CD4-positive, CD25-positive, alpha-beta regulatory T cell (primary cell): ENCODE measurements around the gene ARHGEF39. TPM values are rescaled to one million over a fixed set of nuclear protein-coding genes. Genes with fewer than 3 reads are reported as not detected.

ENCODE experiments used
- ATAC-seq, 2 donors: fragments of 150-1000 bp; cut with Tn5 transposase; one replicate each; pipeline ENCODE4 v1.10.0; 2021; ENCODE audit warnings: low read depth in 2 of 2, moderate number of reproducible peaks in 2 of 2, moderate library complexity in 1 of 2
- DNase-seq, 3 donors: peaks; one replicate each; pipeline versions ENCODE4 v3.0.0 to v3.0.0-alpha.2; 2012 to 2022; ENCODE audit warnings: mixed read lengths in 1 of 3
- H3K27ac ChIP-seq: one replicate; pipeline ENCODE4 v1.7.0; 2013; ENCODE audit warnings: mild to moderate bottlenecking, low read length; ENCODE audit not compliant: insufficient read depth, poor library complexity, severe bottlenecking
- H3K27me3 ChIP-seq: one replicate; pipeline ENCODE4 v1.7.0; 2013; ENCODE audit warnings: low read length; ENCODE audit not compliant: control insufficient read depth, insufficient read depth
- H3K36me3 ChIP-seq: one replicate; pipeline ENCODE4 v1.7.0; 2013; ENCODE audit warnings: mild to moderate bottlenecking, low read length, moderate library complexity; ENCODE audit not compliant: control insufficient read depth, insufficient read depth
- H3K4me1 ChIP-seq: 2 replicates; pipeline ENCODE4 v1.7.0; 2013; ENCODE audit warnings: mild to moderate bottlenecking, low read length; ENCODE audit not compliant: insufficient read depth, control insufficient read depth, poor library complexity, severe bottlenecking
- H3K4me3 ChIP-seq: one replicate; pipeline ENCODE4 v1.7.0; 2013; ENCODE audit warnings: low read depth, mild to moderate bottlenecking, low read length, moderate library complexity
- H3K9me3 ChIP-seq, 2 experiments: 1 replicate in 1 of 2; 2 replicates in 1 of 2; pipeline ENCODE4 v1.7.0; 2013; ENCODE audit warnings: low read length in 2 of 2, mild to moderate bottlenecking in 1 of 2, moderate library complexity in 1 of 2; ENCODE audit not compliant: control insufficient read depth in 2 of 2
- H3K27ac Mint-ChIP-seq, 3 donors: one replicate each; pipeline ENCODE4 v1.8.0; 2020 to 2022; ENCODE audit warnings: mild to moderate bottlenecking in 3 of 3, mixed read lengths in 3 of 3, moderate library complexity in 2 of 3
- H3K27me3 Mint-ChIP-seq: one replicate; pipeline ENCODE4 v1.8.0; 2022; ENCODE audit warnings: mild to moderate bottlenecking, mixed read lengths
- H3K36me3 Mint-ChIP-seq: one replicate; pipeline ENCODE4 v1.8.0; 2020; ENCODE audit warnings: mixed read lengths
- H3K4me1 Mint-ChIP-seq, 4 donors: one replicate each; pipeline ENCODE4 v1.8.0; 2020 to 2022; ENCODE audit warnings: mixed read lengths in 4 of 4, mild to moderate bottlenecking in 1 of 4
- H3K4me3 Mint-ChIP-seq, 4 donors: one replicate each; pipeline ENCODE4 v1.8.0; 2020 to 2022; ENCODE audit warnings: mild to moderate bottlenecking in 4 of 4, mixed read lengths in 4 of 4, moderate library complexity in 3 of 4
- H3K9me3 Mint-ChIP-seq, 7 donors: one replicate each; pipeline ENCODE4 v1.8.0; 2020 to 2022; ENCODE audit warnings: mixed read lengths in 7 of 7, mild to moderate bottlenecking in 3 of 7, moderate library complexity in 2 of 7
- polyA plus RNA-seq, 4 donors: library from polyadenylated mRNA; unstranded; fragments of 300-500 nt; fragmentation: Illumina TruSeq; gene quantifications; one replicate each; pipeline ENCODE4 v1.2.3, GENCODE V29; 2021
- total RNA-seq: library from RNA; stranded (reverse); gene quantifications from one replicate; pipeline ENCODE4 v1.2.3, GENCODE V29; 2022

Gene ARHGEF39
- total and polyA plus RNA-seq, 5 donors from 2014 or later = 0.36 to 0.84 (median 0.44) TPM

GRCh38 chr9:35690294-35690613 is 25.3 kb upstream of the ARHGEF39 start:
- H3K36me3 ChIP-seq = no peaks in the 10 kb centered on the region
- H3K27ac ChIP-seq = no peak overlapping the region
- H3K36me3 Mint-ChIP-seq = no peaks in the 10 kb centered on the region
- ATAC-seq (no peak), DNase-seq (peak in 1 of 3 donors; percentile 15)
- no peak overlapping the region for H3K27ac Mint-ChIP-seq
- peak overlapping the region; percentile 58 to 92 (median 84) for H3K4me3 Mint-ChIP-seq
- peaks cover 2 to 26% (median 11%) of the 10 kb centered on the region in 4 donors for H3K4me1 Mint-ChIP-seq
- H3K27me3 ChIP-seq = no peaks in the 10 kb centered on the region
- H3K4me3 ChIP-seq = peak overlapping the region; percentile 55
- peaks cover 18% of the 10 kb centered on the region for H3K4me1 ChIP-seq
- H3K9me3 ChIP-seq = no peaks in the 10 kb centered on the region
- H3K9me3 Mint-ChIP-seq = no peaks in the 10 kb centered on the region
- no peaks in the 10 kb centered on the region for H3K27me3 Mint-ChIP-seq

GRCh38 chr9:35689542-35690293 is 24.7 kb upstream of the ARHGEF39 start, which contains the start of gene TPM2:
Gene TPM2 (minus strand): TSS chr9:35689925. CDS start chr9:35689817, 108 bp downstream.
- Histone ChIP-seq H3K36me3 (no peaks in the 10 kb centered on the region), H3K27me3 (no peaks in the 10 kb centered on the region), H3K27ac (peak within 1 kb of the TSS; percentile 47), H3K4me3 (peak within 1 kb of the TSS; percentile 55), H3K9me3 (no peaks in the 10 kb centered on the region), H3K4me1 (peaks cover 18% of the 10 kb centered on the region)
- Mint-ChIP-seq H3K4me3 (peak within 1 kb of the TSS; percentile 86 to 97 (median 92)), H3K9me3 (no peaks in the 10 kb centered on the region), H3K27me3 (no peaks in the 10 kb centered on the region), H3K36me3 (no peaks in the 10 kb centered on the region), H3K27ac (peak within 1 kb of the TSS; percentile 78 to 93 (median 89)), H3K4me1 (peaks cover 2 to 26% (median 11%) of the 10 kb centered on the region in 4 donors)
- ATAC-seq (no peak), DNase-seq (no peak)

- no peaks in the 10 kb centered on the region for H3K36me3 Mint-ChIP-seq
- DNase-seq = peak in 1 of 3 donors; percentile 36
- H3K27me3 ChIP-seq = no peaks in the 10 kb centered on the region
- H3K9me3 Mint-ChIP-seq = no peaks in the 10 kb centered on the region
- H3K27ac Mint-ChIP-seq = peak overlapping the region in 2 of 3 donors; percentile 62 to 89
- H3K27me3 Mint-ChIP-seq = no peaks in the 10 kb centered on the region
- peaks cover 18% of the 10 kb centered on the region for H3K4me1 ChIP-seq
- no peak overlapping the region for H3K27ac ChIP-seq
- peaks cover 2 to 26% (median 11%) of the 10 kb centered on the region in 4 donors for H3K4me1 Mint-ChIP-seq
- peak overlapping the region; percentile 50 to 91 (median 84) for H3K4me3 Mint-ChIP-seq
- no peaks in the 10 kb centered on the region for H3K36me3 ChIP-seq
- ATAC-seq = peak; percentile 37 to 65
- H3K9me3 ChIP-seq = no peaks in the 10 kb centered on the region
- H3K4me3 ChIP-seq = no peak overlapping the region
Measured at GRCh38 chr9:35688558-35689541, 23.9 kb upstream of the ARHGEF39 start.

- no peaks in the 10 kb centered on the region for H3K36me3 ChIP-seq
- no peak for ATAC-seq
- H3K27me3 ChIP-seq = no peaks in the 10 kb centered on the region
- H3K27me3 Mint-ChIP-seq = no peaks in the 10 kb centered on the region
- peak overlapping the region in 3 of 4 donors; percentile 18 to 50 (median 35) for H3K4me3 Mint-ChIP-seq
- H3K9me3 Mint-ChIP-seq = no peaks in the 10 kb centered on the region
- H3K36me3 Mint-ChIP-seq = no peaks in the 10 kb centered on the region
- no peak for DNase-seq
- H3K27ac ChIP-seq = no peak overlapping the region
- H3K9me3 ChIP-seq = no peaks in the 10 kb centered on the region
- H3K4me1 ChIP-seq = peaks cover 18% of the 10 kb centered on the region
- H3K27ac Mint-ChIP-seq = peak overlapping the region in 2 of 3 donors; percentile 34 to 62
- H3K4me1 Mint-ChIP-seq = peaks cover 2 to 26% (median 11%) of the 10 kb centered on the region in 4 donors
- H3K4me3 ChIP-seq = no peak overlapping the region
Measured at GRCh38 chr9:35687972-35688557, 23.1 kb upstream of the ARHGEF39 start.

- Histone ChIP-seq H3K4me3 (no peak overlapping the region), H3K27ac (no peak overlapping the region), H3K9me3 (no peaks in the 10 kb centered on the region), H3K36me3 (no peaks in the 10 kb centered on the region), H3K27me3 (no peaks in the 10 kb centered on the region), H3K4me1 (peaks cover 18% of the 10 kb centered on the region)
- peak overlapping the region in 3 of 4 donors; percentile 50 to 71 (median 68) for H3K4me3 Mint-ChIP-seq
- DNase-seq = no peak
- no peaks in the 10 kb centered on the region for H3K36me3 Mint-ChIP-seq
- no peaks in the 10 kb centered on the region for H3K9me3 Mint-ChIP-seq
- no peaks in the 10 kb centered on the region for H3K27me3 Mint-ChIP-seq
- peak overlapping the region; percentile 13 to 91 (median 49) for H3K27ac Mint-ChIP-seq
- ATAC-seq = no peak
- peaks cover 2 to 26% (median 11%) of the 10 kb centered on the region in 4 donors for H3K4me1 Mint-ChIP-seq
Measured at GRCh38 chr9:35687306-35687705, 22.3 kb upstream of the ARHGEF39 start.

- no peaks in the 10 kb centered on the region for H3K36me3 Mint-ChIP-seq
- ATAC-seq (no peak), DNase-seq (no peak)
- no peak overlapping the region for H3K27ac Mint-ChIP-seq
- no peaks in the 10 kb centered on the region for H3K27me3 Mint-ChIP-seq
- H3K9me3 Mint-ChIP-seq = no peaks in the 10 kb centered on the region
- Histone ChIP-seq H3K4me3 (no peak overlapping the region), H3K27me3 (no peaks in the 10 kb centered on the region), H3K36me3 (no peaks in the 10 kb centered on the region), H3K9me3 (no peaks in the 10 kb centered on the region), H3K27ac (no peak overlapping the region), H3K4me1 (peaks cover 15% of the 10 kb centered on the region)
- H3K4me1 Mint-ChIP-seq = peaks cover 2 to 19% (median 7%) of the 10 kb centered on the region in 4 donors
- peak overlapping the region in 1 of 4 donors; percentile 15 for H3K4me3 Mint-ChIP-seq
Measured at GRCh38 chr9:35686222-35687203, 21.5 kb upstream of the ARHGEF39 start.
